Retinal pigment epithelial cell (primary cell): Measurements from ENCODE around the gene ZIK1.
A peak's percentile ranks its signal among the peaks of the same experiment; 100 is the strongest.

Experiments
- DNase-seq: peaks from one replicate; pipeline ENCODE4 v3.0.0-alpha.2; 2010; ENCODE audit warnings: low read depth
- H3K4me3 ChIP-seq: 2 replicates; pipeline ENCODE4 v1.5.1; 2011; ENCODE audit warnings: mild to moderate bottlenecking, low read length, control low read depth, moderate library complexity
- CTCF ChIP-seq: conservative IDR thresholded peaks from 2 replicates; pipeline ENCODE4 v1.5.1; 2011; ENCODE audit warnings: low read depth, low read length, control low read depth, inconsistent platforms

Gene ZIK1

GRCh38 chr19:57583521-57584416 is at the start of gene ZIK1:
ZIK1 (plus strand) TSS chr19:57584145; CDS start chr19:57584357, 212 bp downstream.
- peak; percentile 74 for DNase-seq
- peak within 1 kb of the TSS; percentile 65 for H3K4me3 ChIP-seq
- TF ChIP-seq CTCF, result peak; percentile 11

GRCh38 chr19:57537953-57538547 is 45.9 kb upstream of the ZIK1 start:
- no peak overlapping the region for H3K4me3 ChIP-seq
- DNase-seq, result no peak
- TF ChIP-seq CTCF, result no peak

GRCh38 chr19:57546513-57546912 is 37.4 kb upstream of the ZIK1 start:
- no peak for TF ChIP-seq CTCF
- no peak overlapping the region for H3K4me3 ChIP-seq
- no peak for DNase-seq

- H3K4me3 ChIP-seq, result no peak overlapping the region
- no peak for TF ChIP-seq CTCF
- no peak for DNase-seq
Observed at GRCh38 chr19:57552432-57552831, 31.5 kb upstream of the ZIK1 start.

GRCh38 chr19:57557659-57558058 is 26.3 kb upstream of the ZIK1 start:
- TF ChIP-seq CTCF, result no peak
- no peak overlapping the region for H3K4me3 ChIP-seq
- no peak for DNase-seq

- H3K4me3 ChIP-seq, result peak overlapping the region; percentile 92
- TF ChIP-seq CTCF, result peak; percentile 38
- DNase-seq, result no peak
Observed at GRCh38 chr19:57558525-57558924, 25.4 kb upstream of the ZIK1 start.

- peak overlapping the region; percentile 92 for H3K4me3 ChIP-seq
- no peak for DNase-seq
- no peak for TF ChIP-seq CTCF
Observed at GRCh38 chr19:57559008-57559403, 24.9 kb upstream of the ZIK1 start.
